IPS DF 6.9 (cell line): Measurements from ENCODE around the gene ACCS.

Experiments used
- DNase-seq: peaks from one replicate; pipeline ENCODE4 v3.0.0-alpha.2; 2013; ENCODE audit warnings: low read depth, low spot score
- H3K27ac ChIP-seq: one replicate; pipeline ENCODE4 v1.5.1; 2013; ENCODE audit warnings: low read length, control low read depth
- H3K27me3 ChIP-seq: 2 replicates; pipeline ENCODE4 v1.6.1; 2013; ENCODE audit warnings: mild to moderate bottlenecking, low read length; ENCODE audit not compliant: control insufficient read depth, insufficient read depth
- H3K36me3 ChIP-seq: 2 replicates; pipeline ENCODE4 v1.6.1; 2013; ENCODE audit warnings: low read length; ENCODE audit not compliant: control insufficient read depth, insufficient read depth
- H3K4me1 ChIP-seq: 2 replicates; pipeline ENCODE4 v1.6.1; 2013; ENCODE audit warnings: low read length; ENCODE audit not compliant: control insufficient read depth, insufficient read depth
- H3K4me3 ChIP-seq: 2 replicates; pipeline ENCODE4 v1.5.1; 2013; ENCODE audit warnings: mild to moderate bottlenecking, low read length
- H3K9me3 ChIP-seq: 2 replicates; pipeline ENCODE4 v1.6.1; 2013; ENCODE audit warnings: low read length, inconsistent platforms; ENCODE audit not compliant: control insufficient read depth, insufficient read depth
- WGBS: extraction: QIAGEN DNeasy Blood & Tissue Kit; methylation state at CpG from one replicate; pipeline ENCODE4 v1.1.7; 2013; ENCODE audit warnings: mixed read lengths, missing lambda C conversion rate; ENCODE audit not compliant: insufficient read length, insufficient coverage; 5-methylcytosine and 5-hydroxymethylcytosine counted together

Gene ACCS

DNA sequence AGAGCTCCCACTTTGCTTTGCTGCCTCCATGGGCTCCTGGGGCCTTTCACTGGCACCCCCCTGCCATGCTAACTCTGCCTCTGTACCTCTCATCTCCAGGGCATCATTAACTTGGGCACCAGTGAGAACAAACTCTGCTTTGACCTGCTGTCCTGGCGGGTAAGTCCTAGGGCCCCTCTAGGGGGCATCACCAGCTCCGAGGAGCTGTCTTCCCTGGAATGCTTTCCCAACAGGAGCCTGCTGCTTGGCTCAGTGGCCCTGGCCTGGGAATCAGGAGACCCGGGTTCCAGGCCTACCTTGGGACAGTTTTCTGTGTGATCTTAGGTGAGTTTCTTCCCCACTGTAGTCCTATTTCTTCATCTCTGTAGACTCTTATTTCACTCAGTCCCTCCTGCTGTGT, 5.1 kb downstream of the ACCS start:
- DNase-seq = no peak
- no peaks in the 10 kb centered on the region for H3K36me3 ChIP-seq
- H3K9me3 ChIP-seq = no peaks in the 10 kb centered on the region
- no peak overlapping the region for H3K27ac ChIP-seq
- H3K4me1 ChIP-seq = no peaks in the 10 kb centered on the region
- H3K27me3 ChIP-seq = 0 out of 2 replicates have a peak, but pooled peaks cover 3% of the 10 kb centered on the region
- H3K4me3 ChIP-seq = no peak overlapping the region
- no CpG with 5 or more reads among the region's 3 CpGs for WGBS

DNA sequence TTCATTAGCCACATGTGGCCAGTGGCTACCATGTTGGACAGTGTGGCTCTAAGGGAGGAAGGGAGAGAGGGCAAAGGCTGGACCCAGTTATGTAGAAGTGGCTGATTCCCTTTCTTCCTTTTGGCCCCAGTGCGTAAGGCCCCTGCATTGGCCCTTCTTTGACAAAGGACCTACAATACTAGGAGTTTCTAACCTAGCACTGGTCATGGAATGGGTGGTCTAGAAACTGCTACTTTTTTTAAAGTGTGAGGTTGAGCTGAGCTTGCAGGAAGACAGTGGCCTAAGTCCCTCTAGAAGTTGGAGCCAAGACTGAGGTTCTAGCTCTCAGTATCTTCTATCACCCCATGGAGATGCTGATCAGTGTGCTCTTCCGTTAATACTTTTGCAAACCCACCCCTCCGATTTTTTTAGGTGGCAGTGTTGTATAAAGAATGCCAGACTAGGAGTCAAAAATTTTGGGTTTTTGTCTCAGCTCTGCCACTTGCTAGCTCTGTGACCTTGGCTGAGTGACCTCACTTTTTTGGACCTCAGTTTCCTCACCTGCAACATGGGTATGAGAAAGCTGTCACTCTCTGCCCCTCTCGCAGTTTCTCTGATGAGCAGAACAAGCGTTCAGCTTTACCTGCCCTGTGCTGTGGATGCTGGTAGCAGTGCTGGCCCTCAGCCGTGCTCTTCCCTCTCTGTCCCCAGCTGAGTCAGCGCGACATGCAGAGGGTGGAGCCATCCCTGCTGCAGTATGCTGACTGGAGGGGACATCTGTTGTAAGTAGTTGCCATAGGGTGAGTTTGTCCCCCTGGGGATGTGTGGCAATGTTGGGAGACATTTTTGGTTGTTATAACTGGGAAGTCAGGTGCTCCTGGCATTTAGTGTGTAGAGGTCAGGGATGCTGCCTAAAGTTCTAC, 6.9 kb downstream of the ACCS start:
- no peaks in the 10 kb centered on the region for H3K9me3 ChIP-seq
- no peaks in the 10 kb centered on the region for H3K27me3 ChIP-seq
- H3K4me3 ChIP-seq = no peak overlapping the region
- H3K27ac ChIP-seq = no peak overlapping the region
- no peaks in the 10 kb centered on the region for H3K36me3 ChIP-seq
- no CpG with 5 or more reads among the region's 8 CpGs for WGBS
- DNase-seq = no peak
- no peaks in the 10 kb centered on the region for H3K4me1 ChIP-seq

GRCh38 chr11:44078794-44079193, 12.7 kb downstream of the ACCS start:
- DNase-seq = no peak

GRCh38 chr11:44079376-44079775, 13.3 kb downstream of the ACCS start:
- Histone ChIP-seq H3K4me3 (no peak overlapping the region), H3K4me1 (no peaks in the 10 kb centered on the region), H3K27me3 (no peaks in the 10 kb centered on the region), H3K9me3 (no peaks in the 10 kb centered on the region), H3K27ac (no peak overlapping the region), H3K36me3 (no peaks in the 10 kb centered on the region)
- WGBS = no CpG with 5 or more reads among the region's 6 CpGs
- no peak for DNase-seq

More at GRCh38 chr11:44078794-44079193, 12.7 kb downstream of the ACCS start:
- Histone ChIP-seq H3K4me1 (no peaks in the 10 kb centered on the region), H3K9me3 (no peaks in the 10 kb centered on the region), H3K4me3 (no peak overlapping the region), H3K27ac (no peak overlapping the region), H3K36me3 (no peaks in the 10 kb centered on the region), H3K27me3 (no peaks in the 10 kb centered on the region)
- no CpG with 5 or more reads among the region's 5 CpGs for WGBS

- no peaks in the 10 kb centered on the region for H3K9me3 ChIP-seq
- no CpG with 5 or more reads among the region's 9 CpGs for WGBS
- H3K27me3 ChIP-seq = no peaks in the 10 kb centered on the region
- no peak for DNase-seq
- H3K4me3 ChIP-seq = no peak overlapping the region
- no peaks in the 10 kb centered on the region for H3K36me3 ChIP-seq
- no peak overlapping the region for H3K27ac ChIP-seq
- no peaks in the 10 kb centered on the region for H3K4me1 ChIP-seq
These were observed 14.9 kb downstream of the ACCS start for GRCh38 chr11:44080951-44081350.

GRCh38 chr11:44082645-44083044, 16.6 kb downstream of the ACCS start:
- no peak overlapping the region for H3K4me3 ChIP-seq
- no peak overlapping the region for H3K27ac ChIP-seq
- H3K4me1 ChIP-seq = no peaks in the 10 kb centered on the region
- no peak for DNase-seq
- no peaks in the 10 kb centered on the region for H3K9me3 ChIP-seq
- no peaks in the 10 kb centered on the region for H3K27me3 ChIP-seq
- no CpG with 5 or more reads among the region's 4 CpGs for WGBS
- H3K36me3 ChIP-seq = no peaks in the 10 kb centered on the region

GRCh38 chr11:44083433-44083832, 17.4 kb downstream of the ACCS start:
- no peaks in the 10 kb centered on the region for H3K27me3 ChIP-seq
- DNase-seq = no peak
- no CpG with 5 or more reads among the region's 10 CpGs for WGBS
- no peaks in the 10 kb centered on the region for H3K9me3 ChIP-seq
- H3K36me3 ChIP-seq = no peaks in the 10 kb centered on the region
- H3K4me1 ChIP-seq = no peaks in the 10 kb centered on the region
- H3K4me3 ChIP-seq = no peak overlapping the region
- no peak overlapping the region for H3K27ac ChIP-seq

- H3K9me3 ChIP-seq = no peaks in the 10 kb centered on the region
- no peaks in the 10 kb centered on the region for H3K4me1 ChIP-seq
- no peak for DNase-seq
- no CpG with 5 or more reads among the region's 5 CpGs for WGBS
- H3K36me3 ChIP-seq = no peaks in the 10 kb centered on the region
- no peak overlapping the region for H3K27ac ChIP-seq
- no peak overlapping the region for H3K4me3 ChIP-seq
- H3K27me3 ChIP-seq = no peaks in the 10 kb centered on the region
These were observed 17.8 kb downstream of the ACCS start for GRCh38 chr11:44083906-44084305.

DNA sequence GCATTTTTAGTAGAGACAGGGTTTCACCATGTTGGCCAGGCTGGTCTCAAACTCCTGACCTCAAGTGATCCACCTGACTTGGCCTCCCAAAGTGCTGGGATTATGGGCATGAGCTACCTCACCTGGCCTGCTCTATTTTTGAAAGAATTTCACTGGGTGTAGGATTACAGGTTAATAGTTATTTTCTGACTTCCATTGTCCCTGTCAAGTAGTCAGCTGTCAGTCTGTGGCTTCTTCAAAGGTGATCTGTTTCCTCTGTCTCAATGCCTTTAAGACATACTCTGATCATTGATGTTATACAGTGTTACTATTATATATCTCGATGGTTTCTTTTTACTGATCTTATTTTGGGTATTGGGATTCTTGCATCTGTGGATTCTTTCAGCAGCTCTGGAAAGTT, 19.3 kb downstream of the ACCS start:
- Histone ChIP-seq H3K27me3 (no peaks in the 10 kb centered on the region), H3K9me3 (no peaks in the 10 kb centered on the region), H3K27ac (no peak overlapping the region), H3K36me3 (no peaks in the 10 kb centered on the region), H3K4me1 (no peaks in the 10 kb centered on the region), H3K4me3 (no peak overlapping the region)
- no peak for DNase-seq
- WGBS = no CpG with 5 or more reads among the region's 1 CpG

GRCh38 chr11:44088377-44088776, 22.3 kb downstream of the ACCS start:
- WGBS = no CpG with 5 or more reads among the region's 4 CpGs

DNA sequence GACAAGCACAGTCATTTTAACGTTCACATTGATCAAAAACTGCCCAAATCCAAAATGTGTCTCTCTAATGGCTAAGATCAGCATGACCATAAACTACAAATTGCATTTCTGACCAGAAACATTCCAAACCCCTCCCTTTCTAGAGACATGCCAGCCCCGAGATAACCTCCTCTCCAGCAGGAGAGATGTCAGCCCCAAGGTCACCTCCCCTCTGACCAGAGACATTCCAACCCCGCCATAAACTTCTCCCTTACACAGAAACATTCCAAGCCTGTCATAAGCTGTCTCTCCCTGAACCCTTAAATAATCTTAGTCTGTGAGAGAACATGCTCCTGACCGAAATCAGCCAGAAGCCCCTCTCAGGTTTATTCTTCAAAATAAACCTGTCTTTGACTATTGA, 22.8 kb downstream of the ACCS start:
- no CpG with 5 or more reads among the region's 4 CpGs for WGBS
- DNase-seq = no peak
- Histone ChIP-seq H3K36me3 (no peaks in the 10 kb centered on the region), H3K4me1 (no peaks in the 10 kb centered on the region), H3K4me3 (no peak overlapping the region), H3K27me3 (no peaks in the 10 kb centered on the region), H3K27ac (no peak overlapping the region), H3K9me3 (no peaks in the 10 kb centered on the region)

More at GRCh38 chr11:44088377-44088776, 22.3 kb downstream of the ACCS start:
- H3K27ac ChIP-seq = no peak overlapping the region
- H3K4me1 ChIP-seq = no peaks in the 10 kb centered on the region
- H3K36me3 ChIP-seq = no peaks in the 10 kb centered on the region
- H3K4me3 ChIP-seq = no peak overlapping the region
- DNase-seq = no peak
- no peaks in the 10 kb centered on the region for H3K27me3 ChIP-seq
- H3K9me3 ChIP-seq = no peaks in the 10 kb centered on the region
